ENCODE measurements around the gene NUP210.

NUP210 gene

DNA sequence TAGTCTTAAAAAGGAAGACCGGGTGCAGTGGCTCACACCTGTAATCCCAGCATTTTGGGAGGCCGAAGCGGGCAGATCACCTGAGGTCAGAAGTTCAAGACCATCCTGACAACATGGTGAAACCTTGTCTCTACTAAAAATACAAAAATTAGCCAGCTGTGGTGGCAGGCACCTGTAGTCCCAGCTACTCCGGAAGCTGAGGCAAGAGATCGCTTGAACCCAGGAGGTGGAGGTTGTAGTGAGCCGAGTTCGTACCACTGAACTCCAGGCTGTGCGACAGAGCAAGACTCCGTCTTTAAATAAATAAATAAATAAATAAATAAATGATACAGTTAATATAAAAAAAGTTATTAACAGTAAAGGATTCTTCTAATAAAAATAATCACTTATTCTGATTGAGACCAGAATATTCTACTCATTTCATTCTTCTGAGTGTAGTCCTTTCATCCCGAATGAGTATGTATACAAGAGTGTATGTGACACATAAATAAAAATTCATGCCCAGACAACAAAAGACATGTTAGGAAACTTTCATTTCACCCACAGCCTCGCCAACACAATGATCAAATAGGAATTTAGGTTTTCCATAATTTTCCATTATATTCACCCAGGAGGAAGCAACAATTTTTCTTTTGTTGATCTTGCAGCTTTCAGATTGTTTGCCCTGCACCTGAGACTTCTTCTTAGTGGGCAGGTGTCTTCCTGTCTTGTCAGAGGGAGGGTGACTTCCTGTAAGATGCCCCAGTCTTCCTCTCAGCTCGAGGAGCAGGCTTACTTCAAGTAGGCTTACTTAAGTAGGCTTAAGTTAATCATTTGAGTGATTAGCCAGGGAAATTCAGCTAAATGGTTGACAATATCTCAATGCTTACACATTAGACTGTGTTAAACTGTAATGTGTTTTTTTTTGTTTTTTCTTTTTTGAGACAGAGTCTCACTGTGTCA lies 7.8 kb upstream of the NUP210 start:
- H3K4me3 ChIP-seq (replicated peaks in 1 of 2; ENCODE audit: low read depth in 2 of 2, low read length in 2 of 2), result no peak overlapping the region
- no peak for DNase-seq (ENCODE audit: low read depth in 2 of 2)
- TF ChIP-seq, protein P1, sequence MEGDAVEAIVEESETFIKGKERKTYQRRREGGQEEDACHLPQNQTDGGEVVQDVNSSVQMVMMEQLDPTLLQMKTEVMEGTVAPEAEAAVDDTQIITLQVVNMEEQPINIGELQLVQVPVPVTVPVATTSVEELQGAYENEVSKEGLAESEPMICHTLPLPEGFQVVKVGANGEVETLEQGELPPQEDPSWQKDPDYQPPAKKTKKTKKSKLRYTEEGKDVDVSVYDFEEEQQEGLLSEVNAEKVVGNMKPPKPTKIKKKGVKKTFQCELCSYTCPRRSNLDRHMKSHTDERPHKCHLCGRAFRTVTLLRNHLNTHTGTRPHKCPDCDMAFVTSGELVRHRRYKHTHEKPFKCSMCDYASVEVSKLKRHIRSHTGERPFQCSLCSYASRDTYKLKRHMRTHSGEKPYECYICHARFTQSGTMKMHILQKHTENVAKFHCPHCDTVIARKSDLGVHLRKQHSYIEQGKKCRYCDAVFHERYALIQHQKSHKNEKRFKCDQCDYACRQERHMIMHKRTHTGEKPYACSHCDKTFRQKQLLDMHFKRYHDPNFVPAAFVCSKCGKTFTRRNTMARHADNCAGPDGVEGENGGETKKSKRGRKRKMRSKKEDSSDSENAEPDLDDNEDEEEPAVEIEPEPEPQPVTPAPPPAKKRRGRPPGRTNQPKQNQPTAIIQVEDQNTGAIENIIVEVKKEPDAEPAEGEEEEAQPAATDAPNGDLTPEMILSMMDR (IDR thresholded peaks at IDR 0.05; ENCODE audit: low read depth, low read length), result no peak

DNA sequence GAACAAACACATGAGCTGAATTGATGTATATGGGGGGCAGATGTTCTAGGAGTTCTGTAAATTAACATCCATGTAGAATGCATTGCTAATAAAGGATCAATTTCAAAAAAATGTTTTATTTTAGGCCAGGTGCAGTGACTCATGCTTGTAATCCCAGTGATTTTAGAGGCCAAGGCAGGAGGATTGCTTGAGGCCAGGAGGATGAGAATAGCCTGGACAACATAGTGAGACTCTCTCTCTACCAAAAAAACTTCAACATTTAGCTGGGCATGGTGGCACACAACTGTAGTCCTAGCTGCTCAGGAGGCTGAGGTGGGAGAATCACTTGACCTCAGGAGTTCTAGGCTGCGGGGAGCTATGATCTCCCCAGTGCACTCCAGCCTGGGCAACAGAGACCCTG lies 6.5 kb upstream of the NUP210 start:
- no peak for DNase-seq (ENCODE audit: low read depth in 2 of 2)
- TF ChIP-seq, protein P1 (IDR thresholded peaks at IDR 0.05; ENCODE audit: low read depth, low read length), result no peak
- no peak overlapping the region for H3K4me3 ChIP-seq (replicated peaks in 1 of 2; ENCODE audit: low read depth in 2 of 2, low read length in 2 of 2)

DNA sequence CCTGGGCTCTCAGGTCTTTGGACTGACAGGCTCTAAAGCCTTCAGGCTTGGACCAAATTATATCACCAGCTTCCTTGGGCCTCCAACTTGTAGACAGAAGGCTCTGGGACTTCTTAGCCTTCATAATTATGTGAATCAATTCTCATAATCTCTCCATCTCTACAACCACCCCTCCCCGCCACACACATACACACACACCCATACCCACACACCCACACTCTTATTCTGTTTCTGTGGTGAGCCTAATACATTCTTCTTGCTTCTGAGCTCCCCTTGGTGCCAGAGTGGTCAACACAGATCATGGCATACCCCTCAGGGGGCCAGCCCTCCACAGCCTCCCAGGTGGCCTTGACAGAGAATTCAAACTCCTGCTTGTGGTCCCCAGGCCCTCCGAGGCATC lies 5.6 kb upstream of the NUP210 start:
- no peak overlapping the region for H3K4me3 ChIP-seq (replicated peaks in 1 of 2; ENCODE audit: low read depth in 2 of 2, low read length in 2 of 2)
- no peak for DNase-seq (ENCODE audit: low read depth in 2 of 2)
- TF ChIP-seq, protein P1 (IDR thresholded peaks at IDR 0.05; ENCODE audit: low read depth, low read length), result no peak

DNA sequence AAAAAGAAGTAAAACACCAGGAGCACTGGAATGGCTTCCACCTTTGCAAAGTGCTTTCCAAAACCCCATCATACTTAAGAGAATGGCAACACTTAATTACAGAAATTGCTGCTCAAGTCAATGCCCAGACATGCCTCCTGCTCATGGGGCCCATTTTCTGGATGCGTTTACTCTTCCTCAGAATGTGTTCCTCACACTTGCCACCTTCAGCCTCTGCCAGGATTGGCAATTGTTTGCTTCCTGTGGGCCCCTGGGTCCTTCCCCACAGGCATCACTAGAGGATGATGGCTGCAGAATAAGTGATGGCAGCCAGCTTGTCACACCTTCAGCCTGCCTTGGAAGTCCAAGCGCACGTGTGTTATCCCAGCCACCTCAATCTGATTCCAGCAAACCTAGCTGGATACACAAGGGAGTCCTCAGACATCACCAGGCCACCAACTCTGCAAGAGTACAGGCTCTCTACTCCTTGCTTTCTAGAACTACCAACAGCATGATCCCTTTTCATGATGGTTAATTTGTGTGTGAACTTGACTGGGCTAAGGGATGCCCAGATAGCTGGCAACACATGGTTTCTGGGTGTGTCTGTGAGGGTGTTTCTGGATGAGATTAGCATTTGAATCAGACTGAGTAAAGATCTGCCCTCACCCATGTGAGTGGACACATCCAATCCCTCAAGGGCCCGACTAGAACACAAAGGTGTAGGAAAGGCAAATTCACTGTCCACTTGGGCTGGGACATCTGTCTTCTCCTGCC lies 4.9 kb upstream of the NUP210 start:
- no peak overlapping the region for H3K4me3 ChIP-seq (replicated peaks in 1 of 2; ENCODE audit: low read depth in 2 of 2, low read length in 2 of 2)
- TF ChIP-seq, protein P1 (IDR thresholded peaks at IDR 0.05; ENCODE audit: low read depth, low read length), result no peak
- no peak for DNase-seq (ENCODE audit: low read depth in 2 of 2)

DNA sequence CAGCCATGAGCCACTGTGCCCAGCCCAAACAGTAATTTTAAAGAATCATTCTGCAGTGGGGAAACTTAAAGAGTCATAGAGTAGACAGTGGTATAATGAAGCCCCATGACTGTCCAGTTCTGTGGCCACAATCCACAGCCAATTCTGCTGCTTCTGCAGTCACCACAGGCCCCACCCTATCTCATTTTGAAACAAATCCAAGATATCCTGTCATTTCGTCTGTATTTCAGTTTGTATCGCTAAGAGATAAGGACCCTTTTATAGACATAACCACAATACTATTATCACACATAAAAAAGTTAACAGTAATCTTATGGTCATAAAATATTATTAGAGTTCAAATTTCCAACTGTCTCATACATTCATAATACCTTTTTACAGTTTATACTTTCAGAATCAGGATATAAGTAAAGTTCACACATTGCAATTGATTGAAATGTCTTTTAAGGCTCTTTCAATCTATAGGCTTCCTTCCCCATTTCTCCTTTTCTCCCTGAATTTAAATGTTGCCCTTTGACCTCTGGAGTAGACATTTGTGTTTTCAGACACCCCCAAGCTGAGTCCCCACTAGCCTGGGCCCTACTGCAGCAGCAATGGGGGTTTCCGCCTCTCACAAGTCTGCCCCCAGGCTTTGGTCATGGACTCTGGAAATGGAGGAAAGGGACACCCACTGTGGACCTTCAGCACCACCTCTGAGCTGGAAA lies 4.2 kb upstream of the NUP210 start:
- no peak for DNase-seq (ENCODE audit: low read depth in 2 of 2)
- TF ChIP-seq, protein P1 (IDR thresholded peaks at IDR 0.05; ENCODE audit: low read depth, low read length), result no peak
- H3K4me3 ChIP-seq (replicated peaks in 1 of 2; ENCODE audit: low read depth in 2 of 2, low read length in 2 of 2), result no peak overlapping the region

DNA sequence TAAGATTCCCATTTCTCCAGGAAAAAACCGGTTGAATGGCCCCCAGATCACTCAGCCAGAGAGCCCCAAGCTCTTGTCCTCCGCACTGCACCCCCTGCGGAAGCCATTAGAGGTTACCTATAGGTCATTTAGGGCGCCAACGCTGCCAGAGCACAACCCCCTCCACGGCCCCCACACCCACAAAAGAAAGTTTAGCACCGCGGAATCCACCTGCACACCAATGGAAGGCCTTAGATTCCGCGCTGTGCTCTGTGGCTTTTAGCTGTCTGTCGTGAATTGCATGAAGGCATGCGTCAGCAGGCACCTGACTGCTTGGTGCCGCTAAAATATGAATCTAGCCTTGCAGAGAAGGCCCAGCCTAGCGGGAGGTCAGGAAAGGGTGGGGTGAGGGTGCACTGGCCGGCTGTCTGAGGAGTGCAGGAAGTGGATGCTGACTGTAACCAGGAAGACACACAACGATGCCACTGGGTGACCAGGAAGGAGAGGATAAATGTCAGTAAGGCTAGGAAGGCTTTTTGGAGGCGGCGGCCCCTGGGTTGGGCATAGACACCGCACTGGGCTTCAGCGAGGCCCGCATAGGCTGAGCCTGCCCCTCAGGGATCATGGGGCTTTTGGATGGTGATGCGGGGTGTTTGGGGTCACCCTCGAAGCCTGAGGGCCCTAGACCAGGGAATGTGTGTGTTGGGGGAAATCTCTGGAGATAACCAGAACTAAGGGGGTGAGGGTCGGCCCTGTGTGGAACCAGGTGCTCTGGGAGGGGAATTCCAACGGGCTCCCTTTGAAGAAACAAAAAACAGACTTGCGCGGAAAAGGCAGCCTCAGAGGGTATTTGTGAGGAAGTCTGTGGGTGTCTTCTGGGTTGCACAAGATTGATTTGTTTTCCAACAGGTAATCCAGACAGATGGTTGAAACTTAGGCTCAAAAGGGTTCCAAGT lies 976 bp upstream of the NUP210 start:
- TF ChIP-seq, protein P1 (IDR thresholded peaks at IDR 0.05; ENCODE audit: low read depth, low read length), result no peak
- no peak overlapping the region for H3K4me3 ChIP-seq (replicated peaks in 1 of 2; ENCODE audit: low read depth in 2 of 2, low read length in 2 of 2)
- DNase-seq (ENCODE audit: low read depth in 2 of 2), result no peak

All from cardiac fibroblast (primary cell).